ENCODE results near the gene ELP5.

The ELP5 gene

DNA sequence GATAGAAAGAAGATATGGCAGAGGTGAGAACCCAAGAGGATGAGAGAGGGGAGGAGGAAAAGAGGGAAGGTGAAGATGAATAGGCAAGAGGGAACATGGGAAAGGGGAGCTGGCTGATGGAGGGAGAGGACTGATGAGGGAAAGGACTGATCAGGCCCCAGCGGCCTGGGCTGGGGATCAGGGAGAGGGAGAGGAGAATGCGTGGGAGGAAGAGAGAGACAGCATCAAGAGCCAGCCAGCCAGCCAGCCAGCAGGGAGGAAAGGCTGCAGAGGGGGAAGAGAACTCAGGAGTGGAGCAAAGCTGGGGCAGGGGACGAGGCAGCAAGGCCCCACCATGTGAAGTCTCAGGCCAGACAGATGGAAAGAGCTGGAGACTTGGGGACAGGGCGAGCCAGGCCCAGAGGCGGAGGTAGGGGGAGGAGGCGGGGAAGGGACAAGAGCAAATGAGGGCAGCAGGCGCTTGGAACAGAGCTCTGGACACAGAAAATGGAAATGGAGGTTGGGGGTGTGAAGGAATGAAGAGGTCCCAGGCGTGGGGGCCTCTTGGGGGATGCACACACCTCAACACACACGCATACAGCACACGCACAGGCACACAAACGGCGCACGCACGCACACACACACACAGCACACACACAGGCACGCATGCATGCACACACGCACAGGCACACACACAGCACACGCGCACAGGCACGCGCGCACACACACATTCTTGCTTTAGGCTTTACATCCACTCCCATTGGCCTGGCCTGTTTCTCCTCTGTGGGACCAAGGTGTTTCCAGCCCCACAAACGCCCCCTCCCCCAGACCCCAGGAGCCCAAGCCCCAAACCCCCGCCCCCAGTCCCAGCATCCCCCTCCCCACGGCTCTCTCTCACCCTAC lies 44.7 kb upstream of the ELP5 start:
- Histone ChIP-seq H3K27ac (no peak overlapping the region), H3K27me3 (replicated peaks) (no peaks in the 10 kb centered on the region), H3K36me3 (replicated peaks) (peaks cover 14% of the 10 kb centered on the region), H3K4me3 (ENCODE audit: low read depth, low read length) (no peak overlapping the region)
- DNase-seq, result no peak
- no peak for TF ChIP-seq CTCF (IDR thresholded peaks at IDR 0.05; ENCODE audit: low read depth, low read length, missing control alignments)
- in situ Hi-C loops (cut with HindIII; ENCODE audit: low pct_ligation_motif_present, low sequenced_read_pairs), result no loop called here

DNA sequence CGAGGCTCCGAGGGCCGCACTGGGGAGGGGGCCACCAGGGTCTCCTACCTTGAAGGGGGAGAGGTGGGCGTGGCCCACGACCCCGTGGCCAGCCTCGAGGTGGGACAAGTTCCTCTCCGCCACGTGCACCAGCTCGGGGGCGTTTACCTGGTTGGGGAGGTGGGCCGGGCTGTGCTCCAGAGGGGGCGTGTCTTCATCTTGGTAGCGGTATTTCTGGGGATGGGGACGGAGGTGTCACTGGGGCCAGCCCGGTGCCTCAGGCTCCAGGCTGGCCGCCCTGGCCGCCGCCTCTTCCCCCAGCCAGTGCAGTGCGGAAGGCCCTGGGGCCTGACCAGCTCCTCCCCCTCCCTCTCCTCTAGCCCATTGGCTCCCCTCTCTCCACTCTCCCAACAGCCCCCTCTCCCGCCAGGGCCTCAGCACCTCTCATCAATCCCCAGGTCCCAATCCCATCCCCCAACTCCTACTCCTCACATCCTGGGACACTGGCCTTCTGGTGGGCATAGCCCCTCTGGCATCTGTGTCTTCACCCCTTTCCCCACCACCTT lies 43.9 kb upstream of the ELP5 start:
- TF ChIP-seq CTCF (IDR thresholded peaks at IDR 0.05; ENCODE audit: low read depth, low read length, missing control alignments), result no peak
- no peaks in the 10 kb centered on the region for H3K27me3 ChIP-seq (replicated peaks)
- H3K36me3 ChIP-seq (replicated peaks), result peaks cover 6% of the 10 kb centered on the region
- no peak overlapping the region for H3K4me3 ChIP-seq (ENCODE audit: low read depth, low read length)
- in situ Hi-C loops (cut with HindIII; ENCODE audit: low pct_ligation_motif_present, low sequenced_read_pairs), result no loop called here
- no peak for DNase-seq
- no peak overlapping the region for H3K27ac ChIP-seq

DNA sequence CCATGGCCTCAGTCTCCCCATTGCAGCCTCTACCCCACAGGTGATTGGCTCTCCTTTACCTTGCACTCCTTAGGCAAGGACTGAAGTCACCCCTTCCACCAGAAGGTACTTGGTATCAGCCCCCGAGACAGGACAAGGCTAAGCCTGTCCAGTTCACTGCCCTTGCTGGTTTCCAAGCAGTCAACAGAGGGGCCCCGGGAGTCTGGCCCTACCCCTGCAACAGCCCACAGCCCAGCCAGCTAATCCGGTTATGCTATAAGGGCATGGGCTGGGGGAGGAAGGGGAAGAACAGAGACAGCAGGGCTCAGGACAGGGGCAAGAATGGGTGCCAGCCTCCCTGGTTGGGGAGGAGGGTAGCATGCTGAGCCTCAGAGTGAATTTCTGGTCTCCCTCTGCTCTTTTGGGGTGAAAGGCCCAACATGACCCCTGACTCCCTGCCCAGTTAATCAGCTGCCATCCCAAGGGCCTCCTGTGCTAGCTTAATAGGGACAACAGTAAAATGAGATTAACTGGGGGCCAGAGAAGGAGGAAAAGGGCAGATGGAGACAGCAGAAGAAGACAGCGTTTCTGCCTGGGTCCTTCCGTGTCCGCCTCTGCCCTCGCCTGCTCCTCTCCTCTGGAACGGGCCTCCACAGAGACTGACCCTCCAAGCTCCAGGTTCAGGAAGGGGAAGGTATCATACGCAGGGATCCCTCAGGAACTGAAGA lies 43.1 kb upstream of the ELP5 start:
- Histone ChIP-seq H3K4me3 (ENCODE audit: low read depth, low read length) (no peak overlapping the region), H3K27me3 (replicated peaks) (no peaks in the 10 kb centered on the region), H3K27ac (no peak overlapping the region), H3K36me3 (replicated peaks) (no peaks in the 10 kb centered on the region)
- TF ChIP-seq CTCF (IDR thresholded peaks at IDR 0.05; ENCODE audit: low read depth, low read length, missing control alignments), result no peak
- no peak for DNase-seq
- in situ Hi-C loops (cut with HindIII; ENCODE audit: low pct_ligation_motif_present, low sequenced_read_pairs), result no loop called here

GRCh38 chr17:7211491-7212273 lies 40.3 kb upstream of the ELP5 start:
- Histone ChIP-seq H3K36me3 (replicated peaks) (no peaks in the 10 kb centered on the region), H3K4me3 (ENCODE audit: low read depth, low read length) (peak overlapping the region; percentile 38), H3K27ac (no peak overlapping the region), H3K27me3 (replicated peaks) (no peaks in the 10 kb centered on the region)
- no peak for DNase-seq
- TF ChIP-seq CTCF (IDR thresholded peaks at IDR 0.05; ENCODE audit: low read depth, low read length, missing control alignments), result no peak
- in situ Hi-C loops (cut with HindIII; ENCODE audit: low pct_ligation_motif_present, low sequenced_read_pairs), result no loop called here

DNA sequence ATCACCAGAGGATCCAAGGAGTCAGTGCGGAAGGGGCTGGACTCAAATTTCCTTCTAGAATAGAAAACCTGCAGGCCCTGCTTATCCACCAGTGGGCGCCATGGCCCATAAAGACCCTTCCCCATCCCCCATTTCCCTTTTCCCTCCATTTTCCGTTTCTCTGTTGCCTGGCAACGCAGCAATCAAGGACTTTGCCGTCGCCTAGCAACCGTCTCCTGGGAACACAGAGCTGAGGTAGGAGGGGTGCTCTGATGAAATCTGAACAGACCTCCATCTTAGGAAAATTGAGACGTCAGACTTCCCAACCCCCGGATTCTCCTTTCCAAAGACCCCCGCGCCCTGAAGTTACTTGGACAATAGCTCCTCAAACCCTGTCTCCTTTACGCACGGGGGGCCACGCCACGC lies 38.1 kb upstream of the ELP5 start:
- H3K36me3 ChIP-seq (replicated peaks), result no peaks in the 10 kb centered on the region
- no peaks in the 10 kb centered on the region for H3K27me3 ChIP-seq (replicated peaks)
- peak; percentile 70 for DNase-seq
- peak; percentile 76 for TF ChIP-seq CTCF (IDR thresholded peaks at IDR 0.05; ENCODE audit: low read depth, low read length, missing control alignments)
- in situ Hi-C loops (cut with HindIII; ENCODE audit: low pct_ligation_motif_present, low sequenced_read_pairs), result no loop called here
- H3K27ac ChIP-seq, result peak overlapping the region; percentile 57
- peak overlapping the region; percentile 58 for H3K4me3 ChIP-seq (ENCODE audit: low read depth, low read length)

All from brain microvascular endothelial cell (primary cell).